NCI-H2227 treated with DMSO at 0.1 percent for 48 hours (cell line): Measurements from ENCODE around the gene CWH43.
"Not testable (repeated sequence)": the region's sequence is repeated elsewhere in the genome, so short reads cannot be mapped to it uniquely, and the experiment has no call there.

Source experiments
- DNase-seq: peaks from one replicate; lab custom pipeline; 2025; lab: John Stamatoyannopoulos, UW

The CWH43 gene

GRCh38 chr4:49097071-49097470 is 111.0 kb downstream of the CWH43 start:
- not testable (repeated sequence) for DNase-seq

DNA sequence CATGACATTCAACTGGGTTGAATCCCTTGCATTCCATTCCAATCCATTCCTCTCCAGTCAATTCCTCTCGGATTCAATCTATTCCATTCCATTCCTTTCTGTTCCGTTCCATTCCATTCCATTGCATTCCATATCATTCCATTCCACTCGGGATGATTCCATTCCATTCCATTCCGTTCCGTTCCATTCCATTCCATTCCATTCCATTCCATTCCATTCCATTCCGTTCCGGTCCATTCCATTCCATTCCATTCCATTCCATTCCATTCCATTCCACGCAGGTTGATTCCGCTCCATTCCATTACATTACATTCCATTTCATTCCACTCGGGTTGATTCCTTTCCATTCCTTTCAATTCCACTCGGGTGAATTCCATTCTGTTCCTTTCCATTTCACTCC is 111.4 kb downstream of the CWH43 start:
- DNase-seq, result not testable (repeated sequence)

DNA sequence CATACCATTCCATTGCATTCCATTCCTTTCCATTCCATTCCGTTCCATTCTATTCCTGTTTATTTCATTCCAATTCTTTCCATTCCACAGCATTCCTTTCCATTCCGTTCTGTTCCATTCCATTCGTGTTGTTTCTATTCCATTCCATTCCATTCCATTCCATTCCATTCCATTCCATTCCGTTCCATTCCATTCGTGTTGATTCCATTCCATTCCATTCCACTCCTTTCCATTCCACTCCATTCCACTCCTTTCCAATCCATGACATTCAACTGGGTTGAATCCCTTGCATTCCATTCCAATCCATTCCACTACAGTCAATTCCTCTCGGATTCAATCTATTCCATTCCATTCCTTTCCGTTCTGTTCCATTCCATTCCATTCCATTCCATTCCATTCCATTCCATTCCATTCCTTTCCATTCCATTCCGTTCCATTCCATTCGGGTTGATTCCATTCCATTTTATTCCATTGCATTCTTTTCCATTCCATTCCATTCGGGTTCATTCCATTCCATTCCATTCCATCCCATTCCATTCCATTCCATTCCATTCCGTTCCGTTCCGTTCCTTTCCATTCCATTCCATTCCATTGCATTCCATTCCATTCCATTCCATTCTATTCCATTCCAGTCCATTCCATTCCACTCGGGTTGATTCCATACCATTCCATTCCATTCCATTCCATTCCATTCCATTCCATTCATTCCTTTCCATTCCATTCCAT is 112.1 kb downstream of the CWH43 start:
- not testable (repeated sequence) for DNase-seq

DNA sequence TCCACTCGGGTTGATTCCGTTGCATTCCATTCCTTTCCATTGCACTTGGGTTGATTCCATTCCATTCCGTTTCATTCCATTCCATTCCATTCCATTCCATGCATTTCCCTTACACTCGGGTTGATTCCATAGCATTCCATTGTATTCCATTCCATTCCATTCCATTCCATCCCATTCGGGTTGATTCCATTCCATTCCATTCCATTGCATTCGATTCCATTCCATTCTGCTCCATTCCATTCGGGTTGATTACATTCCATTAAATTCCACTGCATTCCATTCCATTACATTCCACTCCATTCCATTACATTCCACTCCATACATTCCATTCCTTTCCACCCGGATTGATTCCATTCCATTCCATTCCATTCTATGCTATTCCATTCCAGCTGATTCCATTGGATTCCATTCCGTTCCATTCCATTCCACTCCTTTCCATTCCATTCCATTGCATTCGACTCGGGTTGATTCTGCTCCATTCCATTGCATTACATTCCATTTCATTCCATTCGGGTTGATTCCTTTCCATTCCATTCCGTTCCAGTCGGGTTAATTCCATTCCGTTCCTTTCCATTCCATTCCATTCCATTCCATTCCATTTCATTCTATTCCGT is 113.9 kb downstream of the CWH43 start:
- not testable (repeated sequence) for DNase-seq

DNA sequence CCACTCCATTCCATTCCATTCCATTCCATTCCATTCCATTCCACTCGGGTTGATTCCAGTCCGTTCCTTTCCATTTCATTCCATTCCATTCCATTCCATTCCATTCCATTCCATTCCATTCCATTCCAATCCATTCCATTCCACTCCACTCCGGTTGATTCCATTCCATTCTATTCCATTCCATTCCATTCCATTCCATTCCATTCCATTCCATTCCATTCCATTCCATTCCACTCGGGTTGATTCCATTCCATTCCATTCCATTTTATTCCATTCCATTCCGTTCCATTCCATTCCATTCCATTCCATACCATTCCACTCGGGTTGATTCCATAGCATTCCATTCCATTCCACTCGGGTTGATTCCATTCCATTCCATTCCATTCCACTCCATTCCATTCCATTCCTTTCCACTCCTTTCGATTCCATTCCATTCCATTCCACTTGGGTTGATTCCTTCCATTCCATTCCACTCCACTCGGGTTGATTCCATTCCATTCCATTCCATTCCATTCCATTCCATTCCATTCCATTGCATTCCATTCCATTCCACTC is 116.3 kb downstream of the CWH43 start:
- not testable (repeated sequence) for DNase-seq

- not testable (repeated sequence) for DNase-seq
Measured at GRCh38 chr4:49103436-49104136, 117.5 kb downstream of the CWH43 start.

DNA sequence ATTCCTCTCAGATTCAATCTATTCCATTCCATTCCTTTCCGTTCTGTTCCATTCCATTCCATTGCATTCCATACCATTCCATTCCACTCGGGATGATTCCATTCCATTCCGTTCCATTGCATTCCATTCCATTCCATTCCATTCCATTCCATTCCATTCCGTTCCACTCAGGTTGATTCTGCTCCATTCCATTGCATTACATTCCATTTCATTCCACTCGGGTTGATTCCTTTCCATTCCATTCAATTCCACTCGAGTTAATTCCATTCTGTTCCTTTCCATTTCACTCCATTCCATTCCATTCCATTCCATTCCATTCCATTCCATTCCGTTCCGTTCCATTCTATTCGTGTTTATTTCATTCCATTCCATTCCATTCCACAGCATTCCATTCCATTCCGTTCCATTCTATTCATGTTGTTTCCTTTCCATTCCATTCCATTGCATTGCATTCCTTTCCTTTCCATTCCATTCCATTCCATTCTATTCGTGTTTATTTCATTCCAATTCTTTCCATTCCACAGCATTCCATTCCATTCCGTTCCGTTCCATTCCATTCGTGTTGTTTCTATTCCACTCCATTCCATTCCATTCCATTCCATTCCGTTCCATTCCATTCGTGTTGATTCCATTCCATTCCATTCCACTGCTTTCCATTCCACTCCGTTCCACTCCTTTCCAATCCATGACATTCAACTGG is 118.3 kb downstream of the CWH43 start:
- not testable (repeated sequence) for DNase-seq

GRCh38 chr4:49105248-49105904 is 119.3 kb downstream of the CWH43 start:
- not testable (repeated sequence) for DNase-seq

GRCh38 chr4:49107262-49107661 is 121.2 kb downstream of the CWH43 start:
- not testable (repeated sequence) for DNase-seq

GRCh38 chr4:49108183-49108978 is 122.3 kb downstream of the CWH43 start:
- not testable (repeated sequence) for DNase-seq

DNA sequence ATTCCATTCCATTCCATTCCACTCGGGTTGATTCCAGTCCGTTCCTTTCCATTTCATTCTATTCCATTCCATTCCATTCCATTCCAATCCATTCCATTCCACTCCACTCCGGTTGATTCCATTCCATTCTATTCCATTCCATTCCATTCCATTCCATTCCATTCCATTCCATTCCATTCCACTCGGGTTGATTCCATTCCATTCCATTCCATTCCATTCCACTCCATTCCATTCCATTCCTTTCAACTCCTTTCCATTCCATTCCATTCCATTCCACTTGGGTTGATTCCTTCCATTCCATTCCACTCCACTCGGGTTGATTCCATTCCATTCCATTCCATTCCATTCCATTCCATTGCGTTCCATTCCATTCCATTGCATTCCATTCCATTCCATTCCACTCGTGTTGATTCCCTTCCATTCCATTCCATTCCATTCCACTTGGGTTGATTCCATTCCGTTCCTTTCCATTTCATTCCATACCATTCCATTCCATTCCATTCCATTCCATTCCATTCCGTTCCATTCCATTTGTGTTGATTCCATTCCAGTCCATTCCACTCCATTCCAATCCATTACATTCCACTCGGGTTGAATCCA is 123.6 kb downstream of the CWH43 start:
- not testable (repeated sequence) for DNase-seq

DNA sequence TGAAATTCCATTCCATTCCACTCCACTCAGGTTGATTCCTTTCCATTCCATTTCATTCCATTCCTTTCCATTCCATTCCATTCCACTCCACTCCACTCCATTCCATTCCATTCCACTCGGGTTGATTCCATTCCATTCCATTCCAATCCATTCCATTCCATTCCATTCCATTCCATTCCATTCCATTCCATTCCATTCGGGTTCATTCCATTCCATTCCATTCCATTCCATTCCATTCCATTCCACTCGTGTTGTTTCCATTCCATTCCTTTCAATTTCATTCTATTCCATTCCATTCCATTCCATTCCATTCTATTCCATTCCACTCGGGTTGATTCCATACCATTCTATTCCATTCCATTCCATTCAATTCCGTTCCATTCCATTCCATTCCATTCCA is 124.5 kb downstream of the CWH43 start:
- not testable (repeated sequence) for DNase-seq
